HG03060 (cell line): ENCODE measurements around the gene THADA.
"Not testable (repeated sequence)": the region's sequence is repeated elsewhere in the genome, so short reads cannot be mapped to it uniquely, and the experiment has no call there.

ENCODE experiments used
- ATAC-seq: cut with Tn5 transposase; IDR thresholded peaks from one replicate; pipeline ENCODE4 v1.9.1; 2021; ENCODE audit warnings: low read depth, moderate number of reproducible peaks; ENCODE audit not compliant: unreplicated experiment

The THADA gene

DNA sequence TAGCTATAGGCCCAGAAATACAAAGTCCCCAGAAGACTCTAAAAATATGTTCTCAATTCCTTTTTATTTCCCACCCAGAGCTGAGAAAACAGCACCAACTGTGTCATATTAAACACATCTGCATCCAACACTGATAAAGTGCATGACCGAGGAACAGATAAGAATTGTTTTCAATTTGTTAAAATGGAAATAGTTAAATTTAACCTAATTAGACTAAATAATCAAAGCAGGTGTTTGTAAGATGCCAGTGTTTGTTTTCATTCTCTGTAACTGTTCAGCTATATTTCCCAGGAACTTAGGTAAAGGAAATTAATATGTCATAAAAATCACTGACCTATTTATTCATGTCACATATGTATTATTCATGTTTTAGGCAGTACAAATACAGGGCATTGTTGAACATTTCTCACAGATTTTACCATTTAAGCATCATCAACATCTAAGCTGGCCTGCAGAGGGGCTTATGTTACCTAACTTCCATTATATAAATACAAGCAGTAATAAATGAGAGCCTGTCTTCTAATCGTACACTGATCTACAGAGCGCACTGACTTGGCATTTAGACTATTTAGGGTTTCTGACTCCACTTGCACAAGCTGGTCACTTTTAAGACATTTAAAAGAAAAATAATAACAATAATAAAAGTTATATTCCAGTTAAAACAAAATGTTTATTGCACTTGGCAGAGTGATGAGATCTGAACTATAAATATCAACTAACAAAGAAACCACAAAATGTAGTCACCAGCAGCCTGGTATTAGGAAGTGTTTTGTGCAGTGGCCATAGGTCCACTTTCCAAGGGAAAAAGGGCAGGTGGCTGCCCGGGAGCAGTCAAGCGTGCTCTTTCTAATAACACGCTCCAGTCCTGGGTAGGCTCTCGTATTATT lies 282.8 kb downstream of the THADA start:
- no peak for ATAC-seq

DNA sequence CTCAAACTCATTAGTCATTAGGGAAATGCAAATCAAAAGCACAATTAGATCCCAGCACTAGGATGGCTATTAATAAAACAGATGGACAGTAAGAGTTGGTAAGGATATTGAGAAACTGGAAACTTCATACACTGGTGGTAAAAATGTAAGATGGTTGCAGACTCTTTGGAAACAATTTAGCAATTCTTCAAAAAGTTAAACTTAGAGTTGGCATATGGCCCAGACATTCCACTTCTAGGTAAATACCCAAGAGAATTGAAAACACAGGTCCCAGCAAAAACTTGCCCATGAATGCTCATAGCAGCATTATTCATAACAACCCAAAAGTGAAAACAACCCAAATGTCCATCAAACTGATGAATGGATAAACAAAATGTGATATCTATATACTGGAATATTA lies 284.6 kb downstream of the THADA start:
- ATAC-seq: no peak

DNA sequence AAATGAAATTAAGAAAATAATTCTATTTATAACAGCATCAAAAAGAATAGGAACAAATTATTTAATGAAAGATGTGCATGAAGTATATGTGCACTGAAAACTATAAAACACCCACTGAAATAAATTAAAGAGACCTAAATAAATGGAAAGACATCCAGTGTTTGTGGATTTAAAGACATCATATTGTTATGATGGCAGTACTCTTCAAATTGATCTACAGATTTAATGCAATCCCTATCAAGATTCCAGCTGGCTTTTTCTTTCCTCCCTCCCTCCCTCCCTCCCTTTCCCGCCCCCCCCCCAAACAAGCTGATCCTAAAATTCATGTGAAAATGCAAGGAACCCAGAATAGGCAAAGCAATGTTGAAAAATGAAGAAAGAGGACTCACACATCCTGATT lies 285.9 kb downstream of the THADA start:
- no peak for ATAC-seq

DNA sequence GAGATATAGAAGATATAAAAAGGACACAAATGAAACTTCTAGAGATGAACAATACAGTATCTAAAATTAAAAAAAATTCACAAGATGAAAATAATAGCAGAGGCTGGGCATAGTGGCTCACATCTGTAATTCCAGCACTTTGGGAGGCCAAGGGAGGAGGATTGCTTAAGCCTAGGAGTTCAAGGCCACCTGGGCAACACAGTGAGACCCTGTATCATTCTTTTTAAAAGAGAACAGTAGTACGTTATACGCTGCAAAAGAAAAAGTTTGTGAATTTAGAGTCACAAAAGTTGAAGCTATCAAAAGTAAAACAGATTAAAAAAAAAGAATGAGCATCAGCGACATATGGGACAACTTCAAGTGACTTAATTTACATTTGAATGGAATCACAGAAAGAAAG lies 287.9 kb downstream of the THADA start:
- no peak for ATAC-seq

DNA sequence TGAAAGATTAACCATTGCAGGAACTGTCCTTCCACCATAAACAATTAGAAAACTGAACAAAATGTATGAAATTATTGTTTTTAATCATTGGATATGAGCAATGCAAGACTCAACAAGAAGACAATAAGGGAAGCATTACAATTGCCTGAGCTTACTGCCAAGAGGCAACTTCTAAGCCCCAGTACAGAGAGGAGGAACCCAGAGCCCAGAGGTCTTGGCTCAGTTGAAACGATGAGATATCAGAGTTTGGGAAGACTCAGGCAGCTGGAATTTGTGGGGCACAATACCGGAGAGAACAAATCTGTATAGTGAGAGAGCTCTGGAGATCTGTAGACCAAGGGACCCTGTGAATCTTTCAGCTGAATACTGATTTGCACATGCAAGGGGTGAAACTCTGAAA lies 288.8 kb downstream of the THADA start:
- no peak for ATAC-seq

DNA sequence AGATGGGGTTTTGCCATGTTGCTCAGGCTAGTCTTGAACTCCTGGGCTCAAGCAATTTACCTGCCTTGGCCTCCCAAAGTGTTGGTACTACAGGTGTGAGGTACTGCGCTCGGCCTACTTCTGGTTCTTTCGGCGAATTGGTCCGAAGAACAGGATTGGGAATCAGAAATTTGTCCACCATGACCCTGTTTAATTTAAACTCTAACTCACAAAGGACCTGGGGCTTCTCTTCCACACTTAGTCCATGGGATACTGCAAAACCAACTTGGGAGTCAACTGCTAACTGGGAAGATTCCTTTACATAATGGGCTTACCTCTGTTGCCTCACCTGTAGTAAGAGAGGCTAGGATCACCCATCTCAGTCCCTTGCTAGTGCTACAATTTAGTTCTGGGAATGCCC lies 289.6 kb downstream of the THADA start:
- ATAC-seq: no peak

DNA sequence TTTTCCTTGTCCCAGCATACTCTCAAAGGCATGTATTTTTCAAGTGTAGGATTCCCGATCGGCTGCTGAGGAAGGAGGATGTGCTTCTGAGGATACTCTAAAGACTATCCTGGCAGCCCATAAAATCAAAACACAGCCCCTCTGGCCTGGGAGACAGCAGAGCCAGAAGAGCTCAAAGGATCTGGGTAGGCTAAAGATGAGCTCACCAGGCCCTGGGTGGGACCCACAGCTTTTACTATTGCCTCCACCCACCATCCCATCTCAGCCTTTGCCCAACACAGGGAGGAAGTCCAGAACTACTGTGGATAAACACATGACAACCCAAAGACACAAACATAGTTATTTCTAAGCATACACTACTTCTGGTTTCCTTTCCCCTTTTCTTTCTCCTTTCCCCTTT lies 290.3 kb downstream of the THADA start:
- no peak for ATAC-seq

DNA sequence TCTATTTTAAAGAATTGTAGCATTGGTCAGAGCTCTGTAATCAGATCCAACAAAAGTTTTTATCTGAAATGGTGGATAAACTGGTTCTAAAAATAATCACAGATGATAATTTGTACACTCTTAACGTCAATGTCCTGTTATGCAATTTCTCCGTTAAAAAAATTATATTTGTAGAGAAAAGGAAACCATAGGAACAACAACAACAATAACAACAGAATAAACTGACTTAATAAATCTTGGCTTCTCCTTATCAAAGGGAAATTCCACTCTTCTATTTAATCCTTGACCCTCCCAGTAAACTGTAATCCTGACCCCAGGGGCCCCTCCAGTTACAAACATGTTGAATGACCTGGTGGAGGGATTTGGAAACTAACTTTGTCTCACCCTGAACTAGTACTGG lies 290.8 kb downstream of the THADA start:
- no peak for ATAC-seq

DNA sequence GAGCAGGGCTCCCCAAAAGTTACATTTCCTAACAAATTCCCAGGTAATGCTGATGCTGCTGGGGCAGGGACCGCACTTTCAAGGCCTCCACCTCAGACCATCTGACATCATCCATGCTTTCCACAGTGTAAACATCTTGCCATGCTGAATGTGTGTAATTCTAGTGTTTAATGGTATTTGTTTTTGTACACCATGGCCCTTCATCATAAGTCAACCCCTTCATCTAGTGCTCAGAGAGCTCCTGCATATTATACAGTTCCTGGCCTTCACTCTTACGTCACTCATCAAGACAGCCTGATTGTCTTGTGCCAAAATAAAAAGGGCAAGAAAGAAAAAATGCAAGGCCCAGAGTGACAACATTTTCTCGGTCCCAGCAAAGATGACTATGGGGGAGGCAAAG lies 291.9 kb downstream of the THADA start:
- no peak for ATAC-seq

DNA sequence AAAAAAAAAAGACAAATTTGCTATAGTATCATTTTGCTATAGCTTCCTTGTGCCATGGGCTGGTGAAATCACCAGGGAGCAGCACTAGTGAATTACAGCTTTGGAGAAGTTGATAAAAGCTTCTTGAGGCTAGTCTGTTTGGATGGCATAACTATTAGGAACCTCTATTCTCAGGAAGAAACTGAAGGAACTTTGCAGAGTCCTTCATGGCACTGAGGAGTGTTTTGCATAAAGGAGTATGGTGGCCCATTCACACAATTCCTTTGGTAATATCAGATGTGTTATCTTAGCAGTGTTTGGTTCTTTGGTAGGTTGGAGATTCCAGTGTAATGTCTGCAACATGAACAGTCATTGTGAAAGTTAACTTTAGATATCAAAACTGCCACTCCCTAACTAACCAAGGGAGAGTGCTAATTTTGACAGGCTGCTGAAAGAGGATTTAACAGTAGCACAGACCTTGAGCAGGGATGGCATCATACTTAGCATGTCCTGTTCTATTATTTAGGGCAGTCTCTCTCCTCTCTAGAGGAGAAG lies 292.8 kb downstream of the THADA start:
- ATAC-seq: no peak

DNA sequence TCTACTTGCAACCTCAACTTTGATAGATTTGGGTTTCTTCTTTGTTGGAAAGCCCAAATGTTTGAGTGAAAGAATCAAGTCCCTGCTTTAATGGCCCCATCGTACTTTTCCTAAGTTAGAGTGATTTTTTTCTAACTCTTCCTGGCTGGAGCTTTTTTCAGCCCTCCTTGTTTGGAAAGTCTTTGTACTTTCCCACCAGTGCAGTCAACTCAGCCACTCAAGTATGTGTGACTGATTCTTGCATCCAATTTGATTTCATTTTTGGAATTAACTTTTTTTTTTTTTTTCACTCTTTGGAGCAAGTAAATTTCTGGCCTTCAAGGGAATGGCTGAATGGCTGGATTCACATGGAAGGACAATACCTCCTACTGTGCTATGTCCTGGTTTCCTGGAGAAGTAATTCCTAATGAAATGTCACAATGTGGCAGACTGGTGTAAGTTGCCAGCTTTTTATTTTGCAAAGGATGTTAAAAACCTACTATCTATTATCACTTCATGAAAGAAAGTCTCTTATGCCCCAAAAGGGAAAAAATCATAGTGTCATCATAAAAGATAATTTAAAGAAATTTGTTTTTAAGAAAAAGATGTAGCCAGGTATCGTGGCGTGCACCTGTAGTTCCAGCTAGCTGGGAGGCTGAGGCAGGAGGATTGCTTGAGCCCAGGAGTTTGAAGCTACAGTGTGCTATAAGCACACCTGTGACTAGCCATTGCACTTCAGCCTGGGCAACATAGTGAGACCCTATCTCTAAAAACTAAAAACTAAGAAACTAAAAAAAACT lies 293.5 kb downstream of the THADA start:
- no peak for ATAC-seq

DNA sequence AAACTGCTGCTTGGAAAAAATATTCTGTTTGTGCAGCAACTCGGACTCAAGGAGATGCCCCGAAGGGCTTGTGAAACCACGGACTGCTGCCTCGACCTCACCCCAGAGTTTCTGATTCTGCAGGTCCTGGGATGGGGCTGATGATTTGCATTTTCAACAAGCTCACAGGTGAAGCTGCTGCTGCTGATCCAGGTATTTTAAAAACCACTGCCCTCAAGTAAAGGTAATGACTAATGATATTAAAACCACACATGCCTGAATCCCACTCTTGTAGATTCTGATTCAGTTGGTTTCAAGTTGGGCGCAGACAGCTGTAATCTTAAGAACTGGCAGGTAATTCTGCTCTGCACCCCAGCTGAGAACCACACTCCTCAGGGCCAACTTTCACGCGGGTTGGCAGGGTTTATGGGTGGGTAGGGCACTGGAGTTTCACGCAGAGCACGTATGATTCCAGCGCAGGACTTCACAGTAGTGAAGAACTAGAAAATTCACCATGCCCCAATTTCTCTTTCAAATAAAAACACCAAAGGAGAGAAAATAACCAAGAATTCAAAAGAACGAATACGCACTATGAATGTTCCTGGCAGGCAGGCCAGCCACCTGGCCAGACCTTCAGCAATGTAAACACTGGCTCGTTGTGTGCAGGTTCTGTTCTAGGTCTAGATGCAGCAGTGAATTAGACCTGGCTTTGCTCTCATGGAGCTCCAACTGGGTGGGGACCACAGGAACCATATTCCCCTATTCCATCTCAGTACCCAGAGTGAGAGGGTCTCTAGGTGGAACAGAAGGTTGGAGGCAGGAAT lies 294.9 kb downstream of the THADA start:
- no peak for ATAC-seq

DNA sequence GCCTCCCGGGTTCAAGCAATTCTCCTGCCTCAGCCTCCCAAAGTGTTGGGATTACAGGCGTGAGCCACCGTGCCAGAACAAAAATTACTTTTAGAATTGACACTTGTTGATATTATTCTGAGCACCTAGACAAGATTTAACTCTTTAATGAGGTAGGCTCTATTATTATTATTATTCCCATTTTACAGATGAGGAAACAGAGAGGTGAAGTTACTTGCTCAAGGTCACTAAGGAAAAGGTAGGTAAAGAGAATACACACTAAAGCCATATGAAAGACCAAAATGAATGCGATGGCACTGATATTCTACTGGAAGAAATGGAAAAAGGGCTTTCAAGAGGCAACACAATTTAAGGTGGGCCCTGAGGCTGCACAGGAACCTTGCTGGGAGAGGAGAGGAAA lies 295.6 kb downstream of the THADA start:
- no peak for ATAC-seq

DNA sequence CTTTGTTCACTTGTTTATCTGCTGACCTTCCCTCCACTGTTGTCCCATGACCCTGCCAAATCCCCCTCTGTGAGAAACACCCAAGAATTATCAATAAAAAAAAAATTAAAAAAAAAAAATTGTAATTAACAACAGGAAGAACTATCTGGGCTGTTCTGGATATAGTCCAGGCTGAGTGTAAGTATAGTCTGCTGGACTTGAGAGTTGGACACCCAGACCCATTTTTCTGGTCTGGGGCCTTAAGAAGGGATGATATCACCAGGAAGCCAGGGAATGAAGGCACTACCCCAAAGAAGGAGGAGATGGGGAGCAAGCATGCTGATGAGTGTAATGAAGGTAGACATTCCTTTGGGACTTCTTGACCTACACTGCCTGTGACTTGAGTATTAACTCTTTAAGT lies 297.3 kb downstream of the THADA start:
- no peak for ATAC-seq

DNA sequence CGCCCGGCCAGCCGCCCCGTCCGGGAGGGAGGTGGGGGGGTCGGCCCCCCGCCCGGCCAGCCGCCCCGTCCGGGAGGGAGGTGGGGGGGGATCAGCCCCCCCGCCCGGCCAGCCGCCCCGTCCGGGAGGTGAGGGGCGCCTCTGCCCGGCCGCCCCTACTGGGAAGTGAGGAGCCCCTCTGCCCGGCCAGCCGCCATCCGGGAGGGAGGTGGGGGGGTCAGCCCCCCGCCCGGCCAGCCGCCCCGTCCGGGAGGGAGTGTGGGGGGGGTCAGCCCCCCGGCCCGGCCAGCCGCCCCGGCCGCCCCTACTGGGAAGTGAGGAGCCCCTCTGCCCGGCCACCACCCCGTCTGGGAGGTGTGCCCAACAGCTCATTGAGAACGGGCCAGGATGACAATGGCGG lies 298.1 kb downstream of the THADA start:
- not testable (repeated sequence) for ATAC-seq

DNA sequence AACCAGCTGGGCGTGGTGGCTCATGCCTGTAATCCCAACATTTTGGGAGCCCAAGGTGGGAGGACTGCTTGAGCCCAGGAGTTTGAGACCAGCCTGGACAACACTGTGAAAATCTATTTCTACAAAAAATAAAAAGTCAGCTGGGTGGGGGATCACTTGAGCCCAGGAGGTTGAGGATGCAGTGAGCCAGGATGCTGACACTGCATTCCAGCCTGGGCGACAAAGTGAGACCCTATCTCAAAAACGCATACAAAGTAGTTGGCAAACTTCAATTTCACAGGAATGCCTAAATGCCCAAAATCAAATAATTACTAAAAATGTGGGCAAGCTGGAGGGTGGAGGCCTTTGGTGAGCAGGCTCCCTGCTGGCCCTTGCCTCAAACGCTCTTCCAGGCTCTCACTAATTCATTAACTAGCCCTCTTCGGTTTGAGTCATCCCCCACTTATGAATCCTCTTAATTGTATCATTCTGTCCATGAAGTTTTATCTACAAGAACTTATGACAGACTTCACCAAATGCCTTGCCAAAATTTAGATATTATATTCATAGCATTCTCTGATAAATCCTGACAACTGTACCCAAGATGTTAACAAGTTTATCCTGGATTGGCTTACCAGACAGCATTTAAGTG lies 300.8 kb downstream of the THADA start:
- ATAC-seq: no peak

DNA sequence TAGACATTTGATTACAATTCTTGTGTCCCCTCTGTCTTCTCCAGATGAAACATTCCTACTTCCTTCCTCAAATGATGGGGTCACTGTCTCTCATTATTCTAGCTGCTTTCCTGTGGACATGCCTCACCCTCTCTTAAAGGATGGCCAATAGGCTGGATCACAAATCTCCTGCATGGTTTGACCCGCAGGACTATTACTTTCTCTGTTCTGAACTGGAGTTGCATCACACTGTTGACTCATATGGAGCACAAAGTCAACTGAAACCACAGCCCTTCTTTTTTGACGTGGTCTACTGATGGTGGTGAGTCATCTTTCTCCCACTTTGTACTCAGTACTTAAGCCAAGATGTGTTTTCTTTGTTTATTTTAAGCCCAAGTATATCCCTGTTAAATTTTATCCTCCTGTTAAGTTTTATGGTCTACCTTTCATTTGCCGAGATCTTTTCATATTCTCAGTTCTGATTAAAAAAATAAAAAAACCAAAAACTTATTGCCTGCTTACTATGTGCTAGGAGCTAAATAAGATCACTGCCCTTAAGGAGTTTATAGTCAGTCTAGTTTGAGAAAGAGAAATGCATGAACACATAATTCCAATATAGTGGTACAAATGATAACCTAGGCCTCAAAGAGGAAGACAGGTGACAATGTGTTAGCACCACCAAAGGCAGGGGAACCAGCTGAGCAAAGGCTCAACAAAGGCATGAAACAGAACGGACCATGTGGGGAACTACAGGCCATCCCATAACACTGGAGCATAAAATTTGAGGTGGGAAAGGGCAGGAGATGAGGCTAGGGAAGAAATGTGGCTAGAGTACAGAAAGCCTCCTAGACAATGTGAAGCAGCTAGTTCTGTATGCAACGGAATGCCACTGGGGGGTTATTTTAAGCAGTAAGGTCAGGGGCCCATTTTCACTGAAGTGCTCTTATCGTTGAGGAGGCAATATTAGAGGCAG lies 301.8 kb downstream of the THADA start:
- peak; percentile 91 for ATAC-seq

DNA sequence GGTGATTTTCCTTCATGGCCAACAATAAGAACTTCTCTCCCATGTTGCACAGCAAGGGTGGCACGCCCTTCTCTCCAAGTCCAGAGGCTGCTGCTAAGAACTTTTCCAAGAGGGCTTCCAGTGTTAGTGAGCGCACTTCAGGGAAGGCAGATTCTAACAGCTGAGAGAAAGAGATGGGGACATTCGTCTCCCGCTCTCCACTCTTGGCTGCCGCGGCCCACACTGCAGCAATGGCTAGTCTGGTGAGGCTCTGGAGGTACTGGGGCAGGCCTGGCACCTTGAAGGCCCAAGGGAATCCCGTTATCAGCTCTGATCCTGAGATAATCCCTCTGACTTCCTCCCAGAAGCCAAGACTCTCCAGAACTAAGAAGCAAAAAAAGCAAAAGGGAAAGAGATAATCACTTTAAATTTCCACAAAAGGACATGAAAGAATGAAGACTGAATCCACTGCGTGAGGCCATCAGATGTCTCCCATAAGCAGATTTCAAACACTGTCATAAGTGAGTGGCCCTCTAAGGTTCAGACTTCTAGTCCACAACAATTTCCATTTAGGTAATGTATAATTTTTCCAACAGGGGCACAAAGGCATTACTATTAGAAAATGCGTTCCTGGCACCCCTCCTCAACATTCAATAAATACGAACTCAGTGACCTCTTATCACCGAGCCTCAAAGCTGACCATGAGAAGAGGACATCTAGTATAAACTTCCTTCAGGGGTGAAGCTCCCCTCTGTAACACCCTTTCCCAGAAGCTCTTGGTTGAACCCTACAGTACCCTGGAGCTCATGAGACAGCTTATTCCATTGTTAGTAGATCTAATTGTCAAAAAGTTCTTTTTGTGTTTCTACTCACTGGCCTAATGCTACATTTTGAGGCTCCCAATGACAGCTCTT lies 302.7 kb downstream of the THADA start:
- no peak for ATAC-seq
